Measurements from ENCODE around the gene DOCK4.

DNA sequence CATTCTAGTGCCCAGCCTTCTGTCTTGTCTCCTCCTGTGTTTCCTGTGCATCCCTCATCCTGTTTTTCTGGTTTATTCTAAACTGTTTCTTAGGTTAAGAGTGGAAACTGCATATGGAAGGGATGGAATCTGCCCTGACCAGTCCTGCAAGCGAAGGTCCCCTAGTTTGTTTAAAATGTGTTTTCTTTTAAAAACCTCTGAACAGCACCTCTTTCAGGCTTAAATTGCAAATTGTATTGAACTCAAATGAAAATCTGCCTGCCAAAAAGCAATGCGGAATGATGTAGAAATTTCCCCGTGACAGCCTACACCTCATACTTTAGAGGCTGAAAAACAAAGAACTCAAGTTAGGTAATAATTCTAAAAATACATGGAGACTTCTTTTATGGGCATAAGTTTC is 421.1 kb downstream of the DOCK4 start:
- TF ChIP-seq, protein P1, sequence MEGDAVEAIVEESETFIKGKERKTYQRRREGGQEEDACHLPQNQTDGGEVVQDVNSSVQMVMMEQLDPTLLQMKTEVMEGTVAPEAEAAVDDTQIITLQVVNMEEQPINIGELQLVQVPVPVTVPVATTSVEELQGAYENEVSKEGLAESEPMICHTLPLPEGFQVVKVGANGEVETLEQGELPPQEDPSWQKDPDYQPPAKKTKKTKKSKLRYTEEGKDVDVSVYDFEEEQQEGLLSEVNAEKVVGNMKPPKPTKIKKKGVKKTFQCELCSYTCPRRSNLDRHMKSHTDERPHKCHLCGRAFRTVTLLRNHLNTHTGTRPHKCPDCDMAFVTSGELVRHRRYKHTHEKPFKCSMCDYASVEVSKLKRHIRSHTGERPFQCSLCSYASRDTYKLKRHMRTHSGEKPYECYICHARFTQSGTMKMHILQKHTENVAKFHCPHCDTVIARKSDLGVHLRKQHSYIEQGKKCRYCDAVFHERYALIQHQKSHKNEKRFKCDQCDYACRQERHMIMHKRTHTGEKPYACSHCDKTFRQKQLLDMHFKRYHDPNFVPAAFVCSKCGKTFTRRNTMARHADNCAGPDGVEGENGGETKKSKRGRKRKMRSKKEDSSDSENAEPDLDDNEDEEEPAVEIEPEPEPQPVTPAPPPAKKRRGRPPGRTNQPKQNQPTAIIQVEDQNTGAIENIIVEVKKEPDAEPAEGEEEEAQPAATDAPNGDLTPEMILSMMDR (IDR thresholded peaks at IDR 0.05; ENCODE audit: insufficient read depth, low read length), result no peak
- TF ChIP-seq, protein P2, sequence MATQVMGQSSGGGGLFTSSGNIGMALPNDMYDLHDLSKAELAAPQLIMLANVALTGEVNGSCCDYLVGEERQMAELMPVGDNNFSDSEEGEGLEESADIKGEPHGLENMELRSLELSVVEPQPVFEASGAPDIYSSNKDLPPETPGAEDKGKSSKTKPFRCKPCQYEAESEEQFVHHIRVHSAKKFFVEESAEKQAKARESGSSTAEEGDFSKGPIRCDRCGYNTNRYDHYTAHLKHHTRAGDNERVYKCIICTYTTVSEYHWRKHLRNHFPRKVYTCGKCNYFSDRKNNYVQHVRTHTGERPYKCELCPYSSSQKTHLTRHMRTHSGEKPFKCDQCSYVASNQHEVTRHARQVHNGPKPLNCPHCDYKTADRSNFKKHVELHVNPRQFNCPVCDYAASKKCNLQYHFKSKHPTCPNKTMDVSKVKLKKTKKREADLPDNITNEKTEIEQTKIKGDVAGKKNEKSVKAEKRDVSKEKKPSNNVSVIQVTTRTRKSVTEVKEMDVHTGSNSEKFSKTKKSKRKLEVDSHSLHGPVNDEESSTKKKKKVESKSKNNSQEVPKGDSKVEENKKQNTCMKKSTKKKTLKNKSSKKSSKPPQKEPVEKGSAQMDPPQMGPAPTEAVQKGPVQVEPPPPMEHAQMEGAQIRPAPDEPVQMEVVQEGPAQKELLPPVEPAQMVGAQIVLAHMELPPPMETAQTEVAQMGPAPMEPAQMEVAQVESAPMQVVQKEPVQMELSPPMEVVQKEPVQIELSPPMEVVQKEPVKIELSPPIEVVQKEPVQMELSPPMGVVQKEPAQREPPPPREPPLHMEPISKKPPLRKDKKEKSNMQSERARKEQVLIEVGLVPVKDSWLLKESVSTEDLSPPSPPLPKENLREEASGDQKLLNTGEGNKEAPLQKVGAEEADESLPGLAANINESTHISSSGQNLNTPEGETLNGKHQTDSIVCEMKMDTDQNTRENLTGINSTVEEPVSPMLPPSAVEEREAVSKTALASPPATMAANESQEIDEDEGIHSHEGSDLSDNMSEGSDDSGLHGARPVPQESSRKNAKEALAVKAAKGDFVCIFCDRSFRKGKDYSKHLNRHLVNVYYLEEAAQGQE (IDR thresholded peaks at IDR 0.05; ENCODE audit: insufficient replicate concordance, low read depth), result no peak
- no peak for TF ChIP-seq SPI1 (IDR thresholded peaks at IDR 0.05; ENCODE audit: borderline replicate concordance, low read depth)
- no peak for TF ChIP-seq GABPA (IDR thresholded peaks at IDR 0.05; ENCODE audit: low read depth)
